Adrenal gland (tissue), 5 donors: ENCODE results near the gene UPP1.

Source experiments
- POLR2A ChIP-seq, 2 donors: fragments of 450-650 bp; IDR thresholded peaks; one replicate each; pipeline ENCODE4 v1.6.1; 2017; ENCODE audit warnings: antibody characterized with exemption in 2 of 2, mild to moderate bottlenecking in 2 of 2, moderate library complexity in 1 of 2
- TF ChIP-seq, protein P1 (sequence below), 6 experiments: fragments of 450-650 bp in 4 of 6; fragments of 200-600 bp in 2 of 6; sonication (generic) in 1 of 6; IDR thresholded peaks; 1 replicate in 5 of 6; 2 replicates in 1 of 6; pipeline versions ENCODE4 v1.5.1 to v1.8.0; 2016 to 2021; ENCODE audit warnings: antibody characterized with exemption in 6 of 6, mild to moderate bottlenecking in 2 of 6, moderate library complexity in 1 of 6
- donor health status: DM: no; HTN: no; CAD: no.

DNA sequence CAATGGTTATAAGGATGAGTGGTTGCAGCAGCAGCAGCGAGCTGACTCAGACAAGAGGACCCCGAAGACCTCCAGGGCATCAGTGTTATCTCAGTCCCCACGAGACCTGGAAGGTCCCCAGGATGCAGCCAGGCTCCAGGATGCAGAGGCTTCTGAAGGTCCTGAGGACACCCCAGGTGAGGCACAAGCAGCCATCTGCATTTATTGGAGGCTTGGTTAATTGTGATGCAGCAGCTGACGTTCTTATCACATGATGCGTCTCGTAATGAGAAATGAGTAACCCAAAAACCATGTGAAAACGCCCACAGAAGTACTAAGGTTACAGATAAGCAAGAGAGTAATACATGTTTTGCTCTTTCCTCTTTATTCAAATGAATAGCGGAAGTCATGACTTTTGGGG, 36.3 kb upstream of the UPP1 start:
- TF ChIP-seq, protein P1, sequence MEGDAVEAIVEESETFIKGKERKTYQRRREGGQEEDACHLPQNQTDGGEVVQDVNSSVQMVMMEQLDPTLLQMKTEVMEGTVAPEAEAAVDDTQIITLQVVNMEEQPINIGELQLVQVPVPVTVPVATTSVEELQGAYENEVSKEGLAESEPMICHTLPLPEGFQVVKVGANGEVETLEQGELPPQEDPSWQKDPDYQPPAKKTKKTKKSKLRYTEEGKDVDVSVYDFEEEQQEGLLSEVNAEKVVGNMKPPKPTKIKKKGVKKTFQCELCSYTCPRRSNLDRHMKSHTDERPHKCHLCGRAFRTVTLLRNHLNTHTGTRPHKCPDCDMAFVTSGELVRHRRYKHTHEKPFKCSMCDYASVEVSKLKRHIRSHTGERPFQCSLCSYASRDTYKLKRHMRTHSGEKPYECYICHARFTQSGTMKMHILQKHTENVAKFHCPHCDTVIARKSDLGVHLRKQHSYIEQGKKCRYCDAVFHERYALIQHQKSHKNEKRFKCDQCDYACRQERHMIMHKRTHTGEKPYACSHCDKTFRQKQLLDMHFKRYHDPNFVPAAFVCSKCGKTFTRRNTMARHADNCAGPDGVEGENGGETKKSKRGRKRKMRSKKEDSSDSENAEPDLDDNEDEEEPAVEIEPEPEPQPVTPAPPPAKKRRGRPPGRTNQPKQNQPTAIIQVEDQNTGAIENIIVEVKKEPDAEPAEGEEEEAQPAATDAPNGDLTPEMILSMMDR (IDR thresholded peaks at IDR 0.05), result no peak
- TF ChIP-seq POLR2A (IDR thresholded peaks at IDR 0.05), result no peak
